ENCODE measurements around the gene PDILT. TPM values are rescaled to one million over a fixed set of nuclear protein-coding genes. Genes with fewer than 3 reads are reported as not detected.

Gene PDILT
- total and polyA plus RNA-seq, 2 of the 8 experiments (the other 6 are each of a cell fraction or from before 2014, with no cell fraction given) = not detected

DNA sequence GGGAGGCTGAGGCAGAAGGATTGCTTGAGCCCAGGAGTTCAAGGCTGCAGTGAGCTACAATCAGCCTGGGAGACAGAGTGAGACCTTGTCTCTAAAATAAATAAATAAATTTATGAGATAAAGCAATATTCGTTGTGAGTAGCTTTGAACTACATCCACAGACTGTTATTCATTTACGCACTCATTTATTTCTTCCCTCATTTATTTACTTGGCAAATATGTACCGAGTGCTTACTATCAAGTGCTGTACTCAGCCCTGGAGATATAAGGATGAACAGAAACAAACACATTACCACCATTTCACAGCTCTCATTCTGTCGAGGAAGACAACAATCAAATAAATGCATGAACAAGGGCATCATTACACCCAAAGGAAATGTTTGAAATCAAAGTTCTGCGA, 27.4 kb downstream of the PDILT start:
- H3K23ac ChIP-seq (ENCODE audit: insufficient read length) = no peak overlapping the region
- CTCF ChIA-PET (ENCODE audit: partially characterized antibody) = interaction anchor here (0.7 to 3.3 kb wide), 10 partner anchors 8 to 760 kb away, joined by 3 to 20 read pairs (median 6); no protein-coding TSS in a partner anchor

More for the DNA sequence above, 27.4 kb downstream of the PDILT start:
- no peak overlapping the region for H3K18ac ChIP-seq (ENCODE audit: extremely low read depth, low read length)
- H2BK15ac ChIP-seq (ENCODE audit: low read length) = no peak overlapping the region
- H3K9me3 ChIP-seq (ENCODE audit: insufficient read depth in 2 of 2, low read depth in 1 of 2, low read length in 1 of 2) = no peaks in the 10 kb centered on the region
- H4K20me1 ChIP-seq (replicated peaks in 1 of 2; ENCODE audit: control insufficient read depth in 1 of 2, insufficient read depth in 2 of 2, low read length in 2 of 2) = no peaks in the 10 kb centered on the region
- H3K23me2 ChIP-seq (ENCODE audit: low read depth, low read length) = no peaks in the 10 kb centered on the region; the same call in 1 of the 2 replicates
- H3K4me3 ChIP-seq (ENCODE audit: extremely low read depth in 1 of 4, insufficient read depth in 2 of 4, low read depth in 3 of 4, low read length in 4 of 4) = no peak overlapping the region
- H4K91ac ChIP-seq (replicated peaks; ENCODE audit: insufficient read length, low read length) = no peak overlapping the region
- no peak overlapping the region for H2BK12ac ChIP-seq (ENCODE audit: low read depth, low read length)
- H3K4me2 ChIP-seq (ENCODE audit: insufficient read depth in 1 of 2, low read depth in 2 of 2, low read length in 2 of 2) = no peak overlapping the region
- H2BK5ac ChIP-seq (ENCODE audit: low read depth, low read length) = no peak overlapping the region
- no peak overlapping the region for H4K8ac ChIP-seq (ENCODE audit: extremely low read depth, insufficient read depth, low read length)
- no peak overlapping the region for H4K5ac ChIP-seq (ENCODE audit: insufficient read length, low read depth, low read length)
- no peaks in the 10 kb centered on the region; the same call in 1 of the 2 replicates for H3K79me1 ChIP-seq (ENCODE audit: low read depth, low read length)
- no peak for DNase-seq (ENCODE audit: low read depth in 1 of 2, low spot score in 2 of 2)
- no peak overlapping the region for H3K56ac ChIP-seq (replicated peaks; ENCODE audit: insufficient read length, low read depth, low read length)
- no peak overlapping the region for H2AFZ ChIP-seq (ENCODE audit: low read length)
- no peak for TF ChIP-seq BCL11A (IDR thresholded peaks at IDR 0.05; ENCODE audit: low read depth in 2 of 2, low read length in 2 of 2)
- WGBS, 2 experiments (ENCODE audit: extremely low coverage in 1 of 2, insufficient coverage in 1 of 2, insufficient read length in 1 of 2, insufficient replicate concordance in 2 of 2, low coverage in 1 of 2, low lambda C conversion rate in 2 of 2, missing lambda C conversion rate in 1 of 2) = 93% methylated on average over 5 of the region's 5 CpGs; no CpG with 5 or more reads in 1 of the 2 experiments
- H3K27me3 ChIP-seq (replicated peaks in 1 of 4; ENCODE audit: control insufficient read depth in 3 of 4, extremely low read depth in 1 of 4, insufficient read depth in 3 of 4, low read length in 3 of 4) = no peaks in the 10 kb centered on the region; a peak in 1 of 7 replicates
- H3K9ac ChIP-seq (replicated peaks in 1 of 4; ENCODE audit: extremely low read depth in 1 of 4, low read depth in 3 of 4, low read length in 3 of 4) = no peak overlapping the region
- no peak overlapping the region for H2AK5ac ChIP-seq (ENCODE audit: low read depth, low read length)
- H3K36me3 ChIP-seq (ENCODE audit: control insufficient read depth in 2 of 4, insufficient read depth in 4 of 4, low read length in 3 of 4) = no peaks in the 10 kb centered on the region
- H2BK20ac ChIP-seq (ENCODE audit: low read length) = no peak overlapping the region
- no peak overlapping the region for H3K4ac ChIP-seq (replicated peaks; ENCODE audit: insufficient read length, low read depth, low read length)
- POLR2A ChIA-PET (ENCODE audit: partially characterized antibody) = no interaction called here
- no peaks in the 10 kb centered on the region for H3K4me1 ChIP-seq (replicated peaks in 1 of 4; ENCODE audit: control insufficient read depth in 3 of 4, insufficient read depth in 4 of 4, low read length in 3 of 4)
- no peak overlapping the region for H2BK120ac ChIP-seq (replicated peaks; ENCODE audit: low read depth, low read length)
- FAIRE-seq = no peak
- H3K14ac ChIP-seq (ENCODE audit: insufficient read length) = no peak overlapping the region
- no peaks in the 10 kb centered on the region for H3K79me2 ChIP-seq (ENCODE audit: control insufficient read depth in 1 of 2, insufficient read depth in 2 of 2, low read length in 2 of 2)
- H3K27ac ChIP-seq (ENCODE audit: low read depth, low read length) = no peak overlapping the region

Measured in H1 (cell line).